ENCODE measurements around the gene SLC25A15. TPM values are rescaled to one million over a fixed set of nuclear protein-coding genes. Genes with fewer than 3 reads are reported as not detected.
A peak's percentile ranks its signal among the peaks of the same experiment; 100 is the strongest.

The SLC25A15 gene
- total RNA-seq, 1 donor from 2014 or later = 18.6 TPM

DNA sequence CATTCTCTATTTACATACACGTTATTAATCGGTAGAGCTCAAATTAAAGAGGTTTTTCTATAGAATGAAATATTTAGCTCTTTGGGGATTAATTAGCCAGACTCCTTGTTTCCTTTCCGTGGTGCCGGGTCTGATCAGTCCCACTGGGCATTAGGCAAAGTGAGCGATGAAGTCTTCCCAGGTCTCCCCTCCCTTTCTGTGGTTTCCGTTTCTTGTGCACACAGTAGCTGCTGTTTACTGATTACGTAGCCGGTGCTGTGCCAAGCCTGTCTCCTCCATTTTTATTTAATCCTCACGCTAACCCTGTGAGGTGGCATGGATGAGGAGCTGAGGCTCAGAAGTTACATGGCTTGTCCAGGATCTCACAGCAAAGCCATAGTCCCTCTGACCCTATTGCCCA is 9.0 kb downstream of the SLC25A15 start:
- Mint-ChIP-seq H3K4me3 (no peak overlapping the region), H3K4me1 (ENCODE audit: unreplicated experiment) (no peaks in the 10 kb centered on the region), H3K27ac (no peak overlapping the region), H3K27me3 (no peaks in the 10 kb centered on the region), H3K36me3 (peaks cover 24% of the 10 kb centered on the region), H3K9me3 (no peaks in the 10 kb centered on the region)
- TF ChIP-seq, protein P1, sequence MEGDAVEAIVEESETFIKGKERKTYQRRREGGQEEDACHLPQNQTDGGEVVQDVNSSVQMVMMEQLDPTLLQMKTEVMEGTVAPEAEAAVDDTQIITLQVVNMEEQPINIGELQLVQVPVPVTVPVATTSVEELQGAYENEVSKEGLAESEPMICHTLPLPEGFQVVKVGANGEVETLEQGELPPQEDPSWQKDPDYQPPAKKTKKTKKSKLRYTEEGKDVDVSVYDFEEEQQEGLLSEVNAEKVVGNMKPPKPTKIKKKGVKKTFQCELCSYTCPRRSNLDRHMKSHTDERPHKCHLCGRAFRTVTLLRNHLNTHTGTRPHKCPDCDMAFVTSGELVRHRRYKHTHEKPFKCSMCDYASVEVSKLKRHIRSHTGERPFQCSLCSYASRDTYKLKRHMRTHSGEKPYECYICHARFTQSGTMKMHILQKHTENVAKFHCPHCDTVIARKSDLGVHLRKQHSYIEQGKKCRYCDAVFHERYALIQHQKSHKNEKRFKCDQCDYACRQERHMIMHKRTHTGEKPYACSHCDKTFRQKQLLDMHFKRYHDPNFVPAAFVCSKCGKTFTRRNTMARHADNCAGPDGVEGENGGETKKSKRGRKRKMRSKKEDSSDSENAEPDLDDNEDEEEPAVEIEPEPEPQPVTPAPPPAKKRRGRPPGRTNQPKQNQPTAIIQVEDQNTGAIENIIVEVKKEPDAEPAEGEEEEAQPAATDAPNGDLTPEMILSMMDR (conservative IDR thresholded peaks at IDR 0.05) = no peak
- no peak for DNase-seq (ENCODE audit: extremely low spot score, unreplicated experiment)

DNA sequence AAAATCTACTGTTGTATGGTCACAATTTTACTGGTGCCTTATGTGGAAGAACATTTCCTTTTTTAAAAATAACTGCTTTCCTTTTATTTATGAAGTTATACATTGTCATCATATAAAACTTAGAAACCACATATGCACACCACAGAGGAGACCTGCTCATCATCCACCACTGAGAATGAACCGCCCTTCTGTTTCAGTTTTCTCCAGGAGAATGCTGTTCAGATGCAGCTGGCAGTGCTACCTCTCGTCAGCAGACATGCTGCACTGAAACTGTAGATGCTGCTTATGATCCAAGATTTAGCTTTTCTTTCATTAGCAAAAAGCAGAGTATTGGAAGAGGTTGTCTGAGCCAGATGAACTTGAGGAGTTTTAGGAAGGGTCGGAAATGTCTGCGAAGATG is 10.1 kb downstream of the SLC25A15 start:
- Mint-ChIP-seq H3K4me1 (ENCODE audit: unreplicated experiment) (no peaks in the 10 kb centered on the region), H3K9me3 (no peaks in the 10 kb centered on the region), H3K27ac (no peak overlapping the region), H3K36me3 (peaks cover 24% of the 10 kb centered on the region), H3K4me3 (no peak overlapping the region), H3K27me3 (no peaks in the 10 kb centered on the region)
- TF ChIP-seq, protein P1 (conservative IDR thresholded peaks at IDR 0.05) = no peak
- DNase-seq (ENCODE audit: extremely low spot score, unreplicated experiment) = no peak

DNA sequence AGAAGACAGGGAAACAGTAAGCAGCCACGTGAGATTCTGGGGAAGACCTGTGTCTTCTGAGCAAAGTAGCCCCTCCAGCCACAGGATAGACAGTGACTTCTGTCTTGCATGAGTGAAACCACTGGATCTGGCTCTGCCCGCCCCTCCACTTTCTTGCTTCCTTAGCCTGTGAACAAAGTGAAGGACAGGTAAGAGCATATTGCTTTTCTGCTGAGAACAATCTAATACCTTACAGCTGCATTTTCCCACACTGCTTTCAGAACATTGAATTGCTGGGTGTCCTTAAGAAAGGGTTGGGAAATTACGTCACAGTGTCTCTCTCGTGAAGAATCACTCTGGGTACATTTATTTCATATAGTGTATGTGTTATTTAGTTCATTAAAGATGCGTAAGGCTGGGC is 11.1 kb downstream of the SLC25A15 start:
- H3K27me3 Mint-ChIP-seq = no peaks in the 10 kb centered on the region
- H3K27ac Mint-ChIP-seq = no peak overlapping the region
- TF ChIP-seq, protein P1 (conservative IDR thresholded peaks at IDR 0.05) = no peak
- H3K9me3 Mint-ChIP-seq = no peaks in the 10 kb centered on the region
- peaks cover 28% of the 10 kb centered on the region for H3K36me3 Mint-ChIP-seq
- no peaks in the 10 kb centered on the region for H3K4me1 Mint-ChIP-seq (ENCODE audit: unreplicated experiment)
- H3K4me3 Mint-ChIP-seq = no peak overlapping the region
- DNase-seq (ENCODE audit: extremely low spot score, unreplicated experiment) = no peak

DNA sequence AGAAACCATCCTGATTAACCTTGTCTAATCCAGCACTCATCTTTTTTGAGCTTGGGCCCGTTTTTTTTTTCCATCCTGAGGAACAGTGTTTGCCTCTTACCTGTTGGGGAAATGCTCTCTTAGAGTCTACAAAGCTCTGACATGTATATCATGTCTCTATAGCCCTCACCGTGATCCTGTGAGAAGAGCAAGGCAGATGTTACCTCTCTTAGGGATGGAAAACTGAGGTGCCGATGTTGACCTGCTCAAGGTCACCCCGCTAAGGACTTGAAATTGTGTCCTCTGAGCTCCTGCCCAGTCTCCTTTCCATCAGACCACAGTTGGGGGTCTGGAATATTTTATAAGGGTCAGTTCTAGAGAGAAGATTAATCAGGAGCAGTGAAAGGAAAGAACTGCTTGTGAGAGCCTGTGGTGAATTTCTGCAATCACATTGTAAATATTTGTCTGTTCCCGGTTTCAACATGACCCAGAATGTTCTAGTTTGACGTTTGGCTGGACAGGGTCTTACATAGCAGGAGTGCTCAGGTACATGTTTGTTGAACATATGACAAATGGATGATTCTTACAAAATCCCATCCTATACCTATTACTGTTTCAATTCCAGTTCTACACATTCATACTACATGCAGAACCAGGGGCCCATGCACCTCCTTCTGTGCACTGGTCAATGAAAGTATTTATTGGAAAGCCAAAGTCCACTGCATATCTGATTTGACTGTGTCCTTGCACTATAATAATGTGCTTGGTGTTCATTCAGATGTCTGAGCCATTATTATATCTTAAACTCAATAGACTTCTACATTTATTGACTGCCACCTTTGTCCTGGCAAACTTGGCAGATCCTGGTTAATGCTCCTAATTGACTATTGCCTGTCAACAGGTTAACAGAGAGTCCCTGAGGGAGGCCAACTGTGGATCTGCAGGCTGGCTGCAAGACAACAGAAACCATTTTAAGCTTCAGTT is 12.1 kb downstream of the SLC25A15 start:
- no peak for DNase-seq (ENCODE audit: extremely low spot score, unreplicated experiment)
- Mint-ChIP-seq H3K4me3 (no peak overlapping the region), H3K27me3 (no peaks in the 10 kb centered on the region), H3K36me3 (peaks cover 26% of the 10 kb centered on the region), H3K27ac (peak overlapping the region; percentile 59), H3K9me3 (no peaks in the 10 kb centered on the region), H3K4me1 (ENCODE audit: unreplicated experiment) (no peaks in the 10 kb centered on the region)
- TF ChIP-seq, protein P1 (conservative IDR thresholded peaks at IDR 0.05) = no peak

DNA sequence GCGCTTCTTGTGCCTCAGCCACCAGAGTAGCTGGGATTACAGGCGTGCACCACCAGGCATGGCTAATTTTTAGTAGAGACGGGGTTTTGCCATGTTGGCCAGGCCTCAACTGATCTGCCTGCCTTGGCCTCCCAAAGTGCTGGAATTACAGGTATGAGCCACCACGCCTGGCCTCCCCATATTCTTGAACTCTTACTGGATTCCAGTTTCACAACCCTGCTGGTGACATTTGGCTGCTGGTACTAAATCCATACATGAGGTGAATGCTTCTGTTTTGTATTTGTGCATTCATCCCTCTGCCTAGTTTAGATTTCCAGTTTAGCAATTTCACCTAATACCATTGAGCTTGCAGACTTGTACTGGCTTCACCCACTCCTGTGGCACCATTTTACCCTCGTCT is 13.9 kb downstream of the SLC25A15 start:
- no peak overlapping the region for H3K27ac Mint-ChIP-seq
- no peaks in the 10 kb centered on the region for H3K4me1 Mint-ChIP-seq (ENCODE audit: unreplicated experiment)
- no peaks in the 10 kb centered on the region for H3K27me3 Mint-ChIP-seq
- H3K36me3 Mint-ChIP-seq = peaks cover 34% of the 10 kb centered on the region
- TF ChIP-seq, protein P1 (conservative IDR thresholded peaks at IDR 0.05) = no peak
- no peak for DNase-seq (ENCODE audit: extremely low spot score, unreplicated experiment)
- H3K4me3 Mint-ChIP-seq = no peak overlapping the region
- no peaks in the 10 kb centered on the region for H3K9me3 Mint-ChIP-seq
